Right lobe of liver (tissue), 6 donors: ENCODE results near the gene CYP2W1. TPM values are rescaled to one million over a fixed set of nuclear protein-coding genes. Genes with fewer than 3 reads are reported as not detected.
"Not testable (repeated sequence)": the region's sequence is repeated elsewhere in the genome, so short reads cannot be mapped to it uniquely, and the experiment has no call there.

ENCODE experiments used
- ATAC-seq, 4 donors: fragments of 200-7000 bp; cut with Tn5 transposase; one replicate each; pipeline ENCODE4 v1.9.1; 2020; ENCODE audit warnings: mild to moderate bottlenecking in 4 of 4, moderate library complexity in 4 of 4
- DNase-seq, 3 donors: peaks; one replicate each; pipeline ENCODE4 v3.0.0-alpha.2; 2020
- H3K27ac ChIP-seq, 3 donors: fragments of 200-600 bp; one replicate each; pipeline ENCODE4 v1.8.0; 2022
- H3K27me3 ChIP-seq, 2 donors: fragments of 200-600 bp; one replicate each; pipeline ENCODE4 v1.8.0; 2022
- H3K36me3 ChIP-seq, 4 donors: fragments of 200-600 bp; sonication (generic) in 1 of 4; one replicate each; pipeline versions ENCODE4 v1.5.1 to v1.8.0; 2017 to 2022; ENCODE audit warnings: control low read depth in 1 of 4
- H3K4me1 ChIP-seq, 4 donors: fragments of 200-600 bp; sonication (generic) in 1 of 4; one replicate each; pipeline versions ENCODE4 v1.5.1 to v1.8.0; 2017 to 2022; ENCODE audit warnings: control low read depth in 1 of 4
- H3K4me3 ChIP-seq, 3 donors: fragments of 200-600 bp; one replicate each; pipeline ENCODE4 v1.8.0; 2022
- H3K9me3 ChIP-seq, 4 donors: fragments of 200-600 bp; sonication (generic) in 1 of 4; one replicate each; pipeline versions ENCODE4 v1.5.1 to v1.8.0; 2017 to 2022; ENCODE audit warnings: control low read depth in 1 of 4
- CTCF ChIP-seq, 4 donors: fragments of 200-600 bp in 3 of 4; fragments of 450-650 bp in 1 of 4; IDR thresholded peaks; one replicate each; pipeline versions ENCODE4 v1.5.1 to v1.8.0; 2016 to 2022; ENCODE audit warnings: antibody characterized with exemption in 4 of 4, mild to moderate bottlenecking in 2 of 4
- POLR2A ChIP-seq: fragments of 450-650 bp; IDR thresholded peaks from one replicate; pipeline ENCODE4 v1.6.1; 2017; ENCODE audit warnings: antibody characterized with exemption, mild to moderate bottlenecking
- WGBS: methylation state at CpG from one replicate; pipeline ENCODE4 v1.1.6; 2018; ENCODE audit warnings: low coverage, low lambda C conversion rate; ENCODE audit not compliant: insufficient coverage; ENCODE audit errors: missing lambda C conversion rate; 5-methylcytosine and 5-hydroxymethylcytosine counted together
- intact Hi-C, 2 donors: fragments of 100-400 bp; cut with DNase I; formaldehyde crosslinking; loops; one replicate each; pipeline versions ENCODE4 v1.11.2 to v1.14.1; 2022
- total RNA-seq, 6 experiments: library from RNA; depleted of rRNA in 2 of 6; stranded (reverse); fragments of >200 nt in 2 of 6; fragmentation: NEBNext Ultra II Directional in 3 of 6; extraction: Animal tissue kit (Norgen Biotek cat#: 25700) in 3 of 6; gene quantifications; one replicate each; pipeline versions ENCODE4 v1.1.0 to v1.2.4, GENCODE V29; 2016 to 2023
- donor health status: DM: no; HTN: yes; CAD: no.
- donor health status: DM: no; HTN: no; CAD: no.
- donor health status: DM: no; HTN: no; CAD: no.
- donor health status: DM: no; HTN: yes; CAD: no.
- donor health status: DM: no; HTN: yes; CAD: no.

CYP2W1 gene
- total RNA-seq, 6 experiments from 2014 or later: not detected

- ATAC-seq (no peak), DNase-seq (peak in 2 of 3 donors; percentile 17 to 39)
- 76% methylated on average over 24 of the region's 31 CpGs for WGBS
- H3K4me1 ChIP-seq: peaks cover 0 to 4% (median 0%) of the 10 kb centered on the region in 4 donors
- intact Hi-C loops: no loop called here
- TF ChIP-seq POLR2A (no peak), CTCF (IDR thresholded peaks at IDR 0.05) (no peak)
- no peak overlapping the region for H3K4me3 ChIP-seq
- H3K9me3 ChIP-seq: no peaks in the 10 kb centered on the region
- H3K27ac ChIP-seq: no peak overlapping the region
- H3K27me3 ChIP-seq: no peaks in the 10 kb centered on the region
- no peaks in the 10 kb centered on the region for H3K36me3 ChIP-seq
These were observed 22.6 kb upstream of the CYP2W1 start for GRCh38 chr7:960269-960871.

- H3K36me3 ChIP-seq, ATAC-seq, intact Hi-C loops, H3K9me3 ChIP-seq, H3K4me3 ChIP-seq, H3K4me1 ChIP-seq, H3K27ac ChIP-seq, H3K27me3 ChIP-seq: not testable (repeated sequence)
- peak in 2 of 3 donors; percentile 8 to 24 for DNase-seq
- WGBS: 33% methylated on average over 5 of the region's 13 CpGs
These were observed 22.0 kb upstream of the CYP2W1 start for GRCh38 chr7:960972-961371.

- Histone ChIP-seq H3K27me3 (no peaks in the 10 kb centered on the region), H3K4me3 (no peak overlapping the region), H3K9me3 (no peaks in the 10 kb centered on the region), H3K27ac (no peak overlapping the region), H3K36me3 (peaks cover 0 to 2% (median 0%) of the 10 kb centered on the region in 4 donors), H3K4me1 (peaks cover 0 to 4% (median 0%) of the 10 kb centered on the region in 4 donors)
- no peak for TF ChIP-seq POLR2A
- ATAC-seq (no peak), DNase-seq (peak in 2 of 3 donors; percentile 12 to 19)
- intact Hi-C loops: no loop called here
- WGBS: 90% methylated on average over 22 of the region's 37 CpGs
These were observed 21.2 kb upstream of the CYP2W1 start for GRCh38 chr7:961546-962400.

GRCh38 chr7:962401-963081 is 20.4 kb upstream of the CYP2W1 start:
- Histone ChIP-seq H3K9me3 (no peaks in the 10 kb centered on the region), H3K27me3 (no peaks in the 10 kb centered on the region), H3K27ac (no peak overlapping the region), H3K36me3 (peaks cover 0 to 7% (median under 1%) of the 10 kb centered on the region in 4 donors), H3K4me3 (no peak overlapping the region), H3K4me1 (peaks cover 0 to 4% (median 0%) of the 10 kb centered on the region in 4 donors)
- TF ChIP-seq POLR2A (no peak), CTCF (IDR thresholded peaks at IDR 0.05) (no peak)
- peak in 2 of 3 donors; percentile 17 to 44 for DNase-seq
- intact Hi-C loops: no loop called here
- ATAC-seq: no peak
- WGBS: 40% methylated on average over 1 of the region's 17 CpGs

- ATAC-seq (peak in 1 of 4 donors; percentile 23), DNase-seq (peak in 2 of 3 donors; percentile 24 to 50)
- peaks cover 0 to 15% (median 3%) of the 10 kb centered on the region in 4 donors for H3K36me3 ChIP-seq
- H3K27ac ChIP-seq: no peak overlapping the region
- TF ChIP-seq POLR2A (no peak), CTCF (IDR thresholded peaks at IDR 0.05) (peak in 1 of 4 donors; percentile 14)
- intact Hi-C loops: no loop called here
- no peaks in the 10 kb centered on the region for H3K9me3 ChIP-seq
- no peaks in the 10 kb centered on the region for H3K27me3 ChIP-seq
- peaks cover 0 to 4% (median 0%) of the 10 kb centered on the region in 4 donors for H3K4me1 ChIP-seq
- no peak overlapping the region for H3K4me3 ChIP-seq
- WGBS: 11% methylated on average over 7 of the region's 37 CpGs
These were observed 19.5 kb upstream of the CYP2W1 start for GRCh38 chr7:963236-964078.
